ENCODE measurements around the gene RAB4B.

DNA sequence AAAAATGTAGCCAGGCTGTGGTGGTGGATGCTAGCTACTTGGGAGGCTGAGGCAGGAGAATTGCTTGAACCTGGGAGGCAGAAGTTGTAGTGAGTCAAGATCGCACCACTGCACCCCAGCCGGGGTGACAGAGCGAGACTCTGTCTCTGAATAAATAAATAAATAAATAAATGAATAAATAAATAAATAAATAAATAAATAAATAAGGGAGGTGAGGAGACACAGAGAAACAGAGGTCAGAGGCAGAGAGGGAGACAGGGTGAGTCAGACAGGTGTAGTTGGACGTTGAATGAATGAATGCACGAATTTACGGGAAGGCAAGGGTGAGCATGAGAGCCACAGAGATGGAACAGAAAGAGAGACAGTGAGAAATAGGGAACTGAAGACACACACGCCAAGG lies 3.1 kb downstream of the RAB4B start:
- TF ChIP-seq POLR2AphosphoS5 (IDR thresholded peaks at IDR 0.05; ENCODE audit: low read depth, low read length) (no peak), TAF1 (IDR thresholded peaks at IDR 0.05; ENCODE audit: borderline replicate concordance, insufficient read depth, low read length) (no peak)
